Fibroblast of the aortic adventitia (primary cell): ENCODE results near the gene ACSM3. TPM values are rescaled to one million over a fixed set of nuclear protein-coding genes. Genes with fewer than 3 reads are reported as not detected.
"Not testable (repeated sequence)": the region's sequence is repeated elsewhere in the genome, so short reads cannot be mapped to it uniquely, and the experiment has no call there.

Experiments
- DNase-seq: peaks from one replicate; pipeline ENCODE4 v3.0.0-alpha.2; 2010; ENCODE audit warnings: low read depth
- H3K4me3 ChIP-seq: 2 replicates; pipeline ENCODE4 v1.5.1; 2011; ENCODE audit warnings: low read depth, mild to moderate bottlenecking, control low read depth, low read length, moderate library complexity
- CTCF ChIP-seq: IDR thresholded peaks from 2 replicates; pipeline ENCODE4 v1.5.1; 2011; ENCODE audit warnings: mild to moderate bottlenecking, low read length, control low read depth, inconsistent platforms; ENCODE audit not compliant: insufficient read depth
- total RNA-seq: library from RNA; depleted of rRNA; stranded (reverse); fragments of >200 nt; gene quantifications from 2 replicates; pipeline ENCODE4 v1.2.3, GENCODE V29; 2012; ENCODE audit warnings: low replicate concordance

Gene ACSM3
- total RNA-seq, 1 donor: 0.27 TPM

- no peak overlapping the region for H3K4me3 ChIP-seq
- no peak for TF ChIP-seq CTCF
- DNase-seq: no peak
Measured at GRCh38 chr16:20760346-20760745, 3.5 kb upstream of the ACSM3 start.

DNA sequence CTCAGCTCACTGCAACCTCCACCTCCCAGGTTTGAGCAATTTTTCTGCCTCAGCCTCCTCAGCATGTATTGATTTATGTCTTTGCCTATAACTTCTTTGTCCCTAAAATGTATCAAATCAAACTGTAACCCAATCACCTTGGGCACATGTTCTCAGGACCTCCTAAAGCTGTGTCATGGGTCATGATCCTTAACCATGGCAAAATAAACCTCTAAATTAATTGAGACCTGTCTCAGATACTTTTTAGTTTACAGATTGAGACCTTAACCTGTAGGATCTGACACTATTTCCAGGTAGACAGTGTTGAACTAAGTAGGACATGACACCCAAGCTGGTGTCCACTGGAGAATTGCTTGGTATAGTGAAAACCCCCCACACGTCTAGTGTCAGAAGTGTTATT, 2.6 kb upstream of the ACSM3 start:
- no peak for DNase-seq
- no peak for TF ChIP-seq CTCF
- H3K4me3 ChIP-seq: no peak overlapping the region

DNA sequence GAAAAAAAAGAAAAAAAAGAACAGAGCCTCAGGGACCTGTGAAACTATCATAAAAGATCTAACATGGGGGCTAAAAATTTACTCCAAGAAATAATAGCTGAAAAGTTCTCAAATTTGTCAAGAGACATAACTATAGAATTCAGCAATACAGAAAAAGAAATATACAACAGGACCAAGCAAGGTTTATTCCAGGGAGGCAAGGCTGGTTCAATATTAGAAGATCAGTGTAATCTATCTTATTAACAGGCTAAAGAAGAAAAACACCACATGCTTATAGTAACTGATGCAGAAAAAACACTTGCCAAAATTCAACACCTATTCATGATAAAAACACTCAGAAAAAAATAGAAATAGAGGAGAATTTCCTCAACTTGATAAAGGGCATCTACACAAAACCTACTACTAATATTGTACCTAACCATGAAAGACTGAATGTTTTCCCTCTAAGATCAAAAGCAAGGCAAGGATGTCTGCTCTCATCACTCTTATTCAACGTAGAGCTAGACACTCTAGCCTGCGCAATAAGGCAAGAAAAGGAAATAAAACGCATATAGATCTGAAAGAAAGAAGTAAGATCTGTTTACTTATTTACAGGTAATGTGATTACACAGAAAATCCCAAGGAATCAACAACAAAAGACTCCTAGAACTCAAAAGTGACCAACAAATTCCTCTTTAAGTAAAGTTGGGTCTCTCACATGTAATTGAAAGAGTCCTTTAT, 1.2 kb upstream of the ACSM3 start:
- DNase-seq: no peak
- no peak for TF ChIP-seq CTCF
- H3K4me3 ChIP-seq: no peak overlapping the region

DNA sequence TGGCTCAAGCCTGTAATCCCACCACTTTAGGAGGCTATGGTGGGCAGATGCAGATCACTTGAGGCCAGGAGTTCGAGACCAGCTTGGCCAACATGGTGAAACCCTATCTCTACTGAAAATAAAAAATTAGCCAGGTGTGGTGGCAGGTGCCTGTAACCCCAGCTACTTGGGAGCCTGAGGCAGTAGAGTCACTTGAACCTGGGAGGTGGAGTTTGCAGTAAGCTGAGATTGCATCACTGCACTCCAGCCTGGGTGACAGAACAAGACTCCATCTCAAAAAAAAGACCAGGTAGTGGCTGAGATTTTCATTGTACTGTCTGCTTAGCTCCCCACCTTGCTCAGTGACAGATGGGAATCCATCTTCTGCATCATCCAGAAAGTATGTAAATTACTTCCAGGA, 634 bp downstream of the ACSM3 start:
- H3K4me3 ChIP-seq, DNase-seq: not testable (repeated sequence)

DNA sequence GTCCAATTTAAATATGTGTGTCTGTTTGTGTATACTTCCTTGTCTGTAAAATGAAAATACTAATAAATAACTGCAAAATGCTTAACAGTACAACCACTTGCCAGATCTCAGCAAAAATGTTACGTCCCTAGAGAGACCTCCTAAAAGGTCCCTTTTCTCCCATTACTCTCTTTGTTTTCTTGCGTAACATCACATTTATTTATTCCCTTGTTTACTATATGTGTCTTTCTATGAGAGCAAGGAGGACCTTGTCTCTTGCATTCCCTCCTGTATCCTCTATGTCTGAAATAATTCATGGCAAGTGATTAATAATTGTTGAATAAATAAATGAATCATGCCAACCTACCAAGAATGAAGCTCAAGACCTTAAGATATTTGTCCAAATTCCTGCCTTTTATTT, 1.9 kb downstream of the ACSM3 start:
- no peak for DNase-seq
- H3K4me3 ChIP-seq: no peak overlapping the region
- TF ChIP-seq CTCF: no peak

DNA sequence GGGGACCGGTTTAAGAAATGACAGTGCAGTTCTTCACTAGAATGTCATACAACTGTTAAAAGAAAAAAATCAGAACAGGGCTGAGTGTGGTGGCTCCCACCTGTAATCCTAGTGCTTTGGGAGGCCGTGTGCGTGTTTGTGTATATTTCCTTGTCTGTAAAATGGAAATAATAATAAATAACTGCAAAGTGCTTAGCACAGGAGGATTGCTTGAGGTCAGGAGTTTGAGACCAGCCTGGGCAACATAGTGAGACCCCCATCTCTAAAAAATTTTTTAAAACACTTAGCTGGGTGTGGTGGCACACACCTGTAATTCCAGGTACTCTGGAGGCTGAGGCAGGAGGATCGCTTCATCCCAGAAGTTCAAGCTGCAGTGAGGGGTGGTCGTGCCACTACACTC, 2.5 kb downstream of the ACSM3 start:
- no peak for DNase-seq
- H3K4me3 ChIP-seq: no peak overlapping the region
- no peak for TF ChIP-seq CTCF

DNA sequence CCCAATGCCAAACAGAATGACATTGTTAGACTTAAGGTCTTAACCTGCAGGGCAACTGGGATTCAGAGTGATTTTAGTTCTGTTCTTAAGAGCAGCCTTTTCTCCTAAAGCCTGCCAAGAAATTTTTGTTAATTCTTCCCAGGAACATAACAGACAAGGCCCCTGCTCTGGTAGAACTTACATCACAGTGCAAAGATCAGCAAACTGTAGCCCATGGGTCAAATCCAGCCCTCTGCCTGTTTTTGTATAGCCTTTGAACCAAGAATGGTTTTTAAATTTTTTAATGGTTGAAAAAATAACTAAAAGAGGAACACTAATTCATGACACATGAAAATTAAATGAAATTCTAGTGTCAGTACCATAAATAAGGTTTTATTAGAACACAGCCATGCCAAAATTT, 3.8 kb downstream of the ACSM3 start:
- no peak for TF ChIP-seq CTCF
- DNase-seq: no peak
- no peak overlapping the region for H3K4me3 ChIP-seq
